ENCODE data around the gene ADAMTS3. TPM values are rescaled to one million over a fixed set of nuclear protein-coding genes. Genes with fewer than 3 reads are reported as not detected.
A peak's percentile ranks its signal among the peaks of the same experiment; 100 is the strongest.

Gene ADAMTS3
- total RNA-seq, 1 donor from 2014 or later = 0.89 TPM

DNA sequence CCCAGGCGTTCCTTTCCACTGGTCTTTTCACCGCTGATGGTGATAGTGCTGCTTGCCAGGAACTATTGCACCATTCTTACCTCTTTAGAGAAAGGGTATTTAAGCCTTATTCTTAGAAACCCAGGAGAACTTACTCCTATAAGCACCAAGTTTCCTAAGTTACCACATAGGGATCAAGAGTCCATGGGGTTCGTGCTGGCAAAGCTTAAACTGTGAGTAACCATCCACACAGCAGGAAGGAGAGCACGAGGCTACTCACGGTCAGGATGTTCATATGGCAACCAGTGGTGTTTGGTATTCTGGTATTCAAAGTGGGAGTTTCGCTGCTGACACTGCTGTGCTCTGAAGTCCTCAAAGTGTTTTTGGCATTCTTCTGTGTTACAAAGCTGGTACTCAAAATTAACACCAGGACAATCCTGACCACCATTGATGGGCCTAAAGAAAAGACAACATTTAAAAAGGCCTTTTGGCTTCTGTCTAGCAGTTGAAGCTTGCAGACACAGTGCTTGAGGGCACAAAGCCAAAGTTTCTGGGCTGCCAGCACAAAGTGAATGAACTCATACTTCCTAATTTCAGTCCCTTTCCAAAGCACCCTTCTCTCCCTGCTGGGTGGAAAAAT is 256.9 kb downstream of the ADAMTS3 start:
- Mint-ChIP-seq H3K4me3 (ENCODE audit: low read depth) (no peak overlapping the region), H3K27me3 (no peaks in the 10 kb centered on the region), H3K9me3 (ENCODE audit: low read depth) (no peaks in the 10 kb centered on the region), H3K36me3 (ENCODE audit: insufficient read depth) (no peaks in the 10 kb centered on the region), H3K4me1 (ENCODE audit: low read depth) (no peaks in the 10 kb centered on the region), H3K27ac (no peak overlapping the region)
- TF ChIP-seq CTCF (IDR thresholded peaks at IDR 0.05; ENCODE audit: unreplicated experiment) = no peak
- DNase-seq (ENCODE audit: low spot score, unreplicated experiment) = no peak

DNA sequence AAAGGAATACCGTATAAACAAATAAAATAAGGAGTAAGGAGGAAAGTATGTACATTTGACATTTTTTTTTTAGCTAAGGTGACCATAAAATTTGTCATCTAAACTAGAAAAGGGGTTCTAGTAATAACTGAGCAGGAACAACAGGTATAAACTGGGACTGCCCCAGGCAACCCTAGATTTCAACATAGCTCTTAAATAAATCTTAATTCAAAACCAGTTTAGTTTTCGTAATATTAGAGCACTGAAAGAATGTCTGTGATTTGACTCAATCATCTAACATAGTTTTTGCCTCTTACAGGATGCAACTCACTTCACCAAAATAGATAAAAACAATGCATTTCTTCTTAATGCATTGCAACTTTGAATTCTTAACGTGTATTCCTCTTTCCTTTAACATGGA is 257.7 kb downstream of the ADAMTS3 start:
- H3K36me3 Mint-ChIP-seq (ENCODE audit: insufficient read depth) = no peaks in the 10 kb centered on the region
- H3K27me3 Mint-ChIP-seq = no peaks in the 10 kb centered on the region
- H3K4me3 Mint-ChIP-seq (ENCODE audit: low read depth) = no peak overlapping the region
- DNase-seq (ENCODE audit: low spot score, unreplicated experiment) = no peak
- no peak for TF ChIP-seq CTCF (IDR thresholded peaks at IDR 0.05; ENCODE audit: unreplicated experiment)
- no peak overlapping the region for H3K27ac Mint-ChIP-seq
- no peaks in the 10 kb centered on the region for H3K9me3 Mint-ChIP-seq (ENCODE audit: low read depth)
- H3K4me1 Mint-ChIP-seq (ENCODE audit: low read depth) = no peaks in the 10 kb centered on the region

- no peak for TF ChIP-seq CTCF (IDR thresholded peaks at IDR 0.05; ENCODE audit: unreplicated experiment)
- no peaks in the 10 kb centered on the region for H3K4me1 Mint-ChIP-seq (ENCODE audit: low read depth)
- H3K27ac Mint-ChIP-seq = no peak overlapping the region
- no peak for DNase-seq (ENCODE audit: low spot score, unreplicated experiment)
- H3K9me3 Mint-ChIP-seq (ENCODE audit: low read depth) = no peaks in the 10 kb centered on the region
- no peak overlapping the region for H3K4me3 Mint-ChIP-seq (ENCODE audit: low read depth)
- no peaks in the 10 kb centered on the region for H3K27me3 Mint-ChIP-seq
- no peaks in the 10 kb centered on the region for H3K36me3 Mint-ChIP-seq (ENCODE audit: insufficient read depth)
Observed at GRCh38 chr4:72305620-72306019, 263.4 kb downstream of the ADAMTS3 start.

DNA sequence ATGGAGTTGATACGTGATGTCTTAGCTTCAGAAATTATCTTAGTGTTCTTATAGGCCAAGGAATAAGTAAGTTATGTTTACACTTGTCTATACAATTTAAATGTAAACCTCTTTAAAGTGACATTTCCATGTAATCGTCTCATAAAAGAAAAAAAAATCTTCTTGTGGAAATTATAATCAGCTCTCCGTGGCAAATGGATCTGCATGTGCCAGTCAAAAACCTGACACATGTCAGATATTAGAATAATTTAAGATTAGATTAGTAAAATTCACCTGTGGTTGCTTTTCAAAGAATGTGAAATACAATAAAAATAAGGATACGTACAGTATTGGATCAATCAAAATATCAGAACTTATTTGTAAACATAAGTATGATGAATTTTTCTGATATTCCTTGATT is 263.9 kb downstream of the ADAMTS3 start:
- Mint-ChIP-seq H3K36me3 (ENCODE audit: insufficient read depth) (no peaks in the 10 kb centered on the region), H3K4me3 (ENCODE audit: low read depth) (no peak overlapping the region), H3K9me3 (ENCODE audit: low read depth) (no peaks in the 10 kb centered on the region), H3K27ac (no peak overlapping the region), H3K4me1 (ENCODE audit: low read depth) (no peaks in the 10 kb centered on the region), H3K27me3 (no peaks in the 10 kb centered on the region)
- DNase-seq (ENCODE audit: low spot score, unreplicated experiment) = no peak
- TF ChIP-seq CTCF (IDR thresholded peaks at IDR 0.05; ENCODE audit: unreplicated experiment) = no peak

DNA sequence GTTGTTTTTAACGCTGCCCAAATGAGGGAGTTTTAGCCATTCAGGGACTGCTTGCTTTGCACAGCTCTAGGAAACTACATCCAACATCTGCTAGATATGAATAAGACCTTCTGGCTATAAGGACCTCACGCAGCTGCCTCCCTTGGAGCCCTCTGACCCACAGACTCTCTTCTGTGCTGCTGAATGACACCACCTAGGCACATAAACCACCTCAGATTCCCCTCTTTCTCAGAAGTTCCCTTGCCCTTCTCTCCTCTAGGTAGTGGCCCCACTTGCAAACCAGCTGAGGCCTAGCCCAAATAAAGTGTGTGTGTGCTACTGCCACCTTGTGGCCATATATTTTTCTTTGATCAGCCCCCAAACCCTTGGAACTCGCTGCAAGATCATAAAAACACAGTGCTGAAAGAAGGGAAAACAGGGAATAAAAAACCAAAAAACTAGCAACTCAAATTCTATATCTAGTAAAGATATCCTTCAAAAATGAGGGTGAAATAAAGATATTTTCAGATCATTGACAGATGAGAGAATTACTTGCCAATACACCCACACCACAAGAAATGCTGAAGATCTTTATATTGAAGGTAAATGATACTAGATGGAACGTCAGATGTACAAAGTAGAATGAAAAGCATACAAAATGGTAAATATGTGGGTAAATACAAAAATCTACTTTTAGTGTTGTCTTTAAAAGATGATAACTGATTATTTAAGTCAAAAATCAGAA is 265.9 kb downstream of the ADAMTS3 start:
- H3K27ac Mint-ChIP-seq = no peak overlapping the region
- H3K9me3 Mint-ChIP-seq (ENCODE audit: low read depth) = no peaks in the 10 kb centered on the region
- peak; percentile 30 for DNase-seq (ENCODE audit: low spot score, unreplicated experiment)
- no peaks in the 10 kb centered on the region for H3K4me1 Mint-ChIP-seq (ENCODE audit: low read depth)
- H3K27me3 Mint-ChIP-seq = no peaks in the 10 kb centered on the region
- H3K36me3 Mint-ChIP-seq (ENCODE audit: insufficient read depth) = no peaks in the 10 kb centered on the region
- no peak overlapping the region for H3K4me3 Mint-ChIP-seq (ENCODE audit: low read depth)
- peak; percentile 85 for TF ChIP-seq CTCF (IDR thresholded peaks at IDR 0.05; ENCODE audit: unreplicated experiment)

Measured in progenitor cell of endocrine pancreas (in vitro differentiated cells).